Mesenchymal stem cell (in vitro differentiated cells and primary cell): Measurements from ENCODE around the gene CLIP3.

Experiments
- DNase-seq: peaks from one replicate; pipeline ENCODE4 v3.0.0-alpha.2; 2013
- H2AFZ ChIP-seq: one replicate; pipeline ENCODE4 v1.6.1; 2013; ENCODE audit warnings: low read depth, mild to moderate bottlenecking, control low read depth, inconsistent platforms, low read length, moderate library complexity
- H2AK5ac ChIP-seq: 2 replicates; pipeline ENCODE4 v1.6.1; 2013; ENCODE audit warnings: low read length, moderate library complexity, mild to moderate bottlenecking, inconsistent platforms; ENCODE audit not compliant: severe bottlenecking
- H2BK120ac ChIP-seq: one replicate; pipeline ENCODE4 v1.6.1; 2013; ENCODE audit warnings: low read depth, mild to moderate bottlenecking, inconsistent platforms, low read length, moderate library complexity
- H2BK12ac ChIP-seq, 2 experiments: one replicate each; pipeline ENCODE4 v1.6.1; 2013; ENCODE audit warnings: inconsistent platforms in 2 of 2, low read length in 2 of 2, mild to moderate bottlenecking in 2 of 2, moderate library complexity in 2 of 2, control low read depth in 1 of 2
- H2BK15ac ChIP-seq: one replicate; pipeline ENCODE4 v1.6.1; 2013; ENCODE audit warnings: mild to moderate bottlenecking, low read depth, inconsistent platforms; ENCODE audit not compliant: poor library complexity, severe bottlenecking
- H2BK5ac ChIP-seq: 2 replicates; pipeline ENCODE4 v1.6.1; 2013; ENCODE audit warnings: low read depth, mild to moderate bottlenecking, low read length, control low read depth, inconsistent platforms; ENCODE audit not compliant: poor library complexity, severe bottlenecking
- H3K14ac ChIP-seq, 2 experiments: one replicate each; pipeline ENCODE4 v1.6.1; 2013; ENCODE audit warnings: inconsistent platforms in 2 of 2, low read length in 2 of 2, control low read depth in 1 of 2, mild to moderate bottlenecking in 1 of 2, moderate library complexity in 1 of 2
- H3K18ac ChIP-seq, 2 experiments: one replicate each; pipeline ENCODE4 v1.6.1; 2013; ENCODE audit warnings: inconsistent platforms in 2 of 2, low read length in 2 of 2, control low read depth in 1 of 2, low read depth in 1 of 2, mild to moderate bottlenecking in 1 of 2
- H3K23ac ChIP-seq, 2 experiments: one replicate each; pipeline ENCODE4 v1.6.1; 2013; ENCODE audit warnings: inconsistent platforms in 2 of 2, low read length in 2 of 2, mild to moderate bottlenecking in 2 of 2, moderate library complexity in 2 of 2, control low read depth in 1 of 2
- H3K27ac ChIP-seq: 2 replicates; pipeline ENCODE4 v1.5.1; 2013; ENCODE audit warnings: mild to moderate bottlenecking, moderate library complexity, low read length, control low read depth, inconsistent platforms; ENCODE audit not compliant: poor library complexity, severe bottlenecking
- H3K27me3 ChIP-seq, 2 experiments: 2 replicates each; pipeline versions ENCODE4 v1.6.1 to v1.7.0; 2013; ENCODE audit warnings: low read length in 2 of 2, mild to moderate bottlenecking in 2 of 2, moderate library complexity in 2 of 2, control low read depth in 1 of 2, inconsistent platforms in 1 of 2; ENCODE audit not compliant: control insufficient read depth in 1 of 2, insufficient read depth in 1 of 2
- H3K36me3 ChIP-seq, 2 experiments: 2 replicates each; pipeline versions ENCODE4 v1.6.1 to v1.7.0; 2013; ENCODE audit warnings: low read length in 2 of 2, control low read depth in 1 of 2, inconsistent platforms in 1 of 2, low read depth in 1 of 2, mild to moderate bottlenecking in 1 of 2; ENCODE audit not compliant: insufficient read depth in 2 of 2, control insufficient read depth in 1 of 2
- H3K4ac ChIP-seq, 2 experiments: one replicate each; pipeline ENCODE4 v1.6.1; 2013; ENCODE audit warnings: inconsistent platforms in 2 of 2, low read length in 2 of 2, mild to moderate bottlenecking in 2 of 2, moderate library complexity in 2 of 2, control low read depth in 1 of 2, low read depth in 1 of 2
- H3K4me1 ChIP-seq: 2 replicates; pipeline ENCODE4 v1.6.1; 2013; ENCODE audit warnings: low read depth, low read length, control low read depth; ENCODE audit not compliant: control insufficient read depth, insufficient read depth
- H3K4me2 ChIP-seq: 2 replicates; pipeline ENCODE4 v1.6.1; 2013; ENCODE audit warnings: low read length, mild to moderate bottlenecking, inconsistent platforms; ENCODE audit not compliant: poor library complexity, severe bottlenecking
- H3K4me3 ChIP-seq, 2 experiments: 2 replicates each; pipeline versions ENCODE4 v1.5.1 to v1.7.0; 2013; ENCODE audit warnings: low read length in 2 of 2, mild to moderate bottlenecking in 2 of 2, control low read depth in 1 of 2, low read depth in 1 of 2; ENCODE audit not compliant: insufficient read depth in 1 of 2
- H3K79me1 ChIP-seq: replicated peaks from 2 replicates; pipeline ENCODE4 v1.6.1; 2013; ENCODE audit warnings: mild to moderate bottlenecking, control low read depth, low read length, inconsistent platforms; ENCODE audit not compliant: poor library complexity, severe bottlenecking
- H3K9ac ChIP-seq: 2 replicates; pipeline ENCODE4 v1.7.0; 2013; ENCODE audit warnings: mild to moderate bottlenecking, low read length, moderate library complexity
- H3K9me3 ChIP-seq: 2 replicates; pipeline ENCODE4 v1.7.0; 2013; ENCODE audit warnings: mild to moderate bottlenecking, low read length; ENCODE audit not compliant: control insufficient read depth
- H4K8ac ChIP-seq: one replicate; pipeline ENCODE4 v1.6.1; 2013; ENCODE audit warnings: inconsistent platforms, mild to moderate bottlenecking, low read length, moderate library complexity
- H4K91ac ChIP-seq: one replicate; pipeline ENCODE4 v1.6.1; 2013; ENCODE audit warnings: mild to moderate bottlenecking, low read length, inconsistent platforms
- WGBS: methylation state at CpG from one replicate; pipeline ENCODE4 v1.1.7; 2013; ENCODE audit warnings: mixed read lengths; 5-methylcytosine and 5-hydroxymethylcytosine counted together

The CLIP3 gene

DNA sequence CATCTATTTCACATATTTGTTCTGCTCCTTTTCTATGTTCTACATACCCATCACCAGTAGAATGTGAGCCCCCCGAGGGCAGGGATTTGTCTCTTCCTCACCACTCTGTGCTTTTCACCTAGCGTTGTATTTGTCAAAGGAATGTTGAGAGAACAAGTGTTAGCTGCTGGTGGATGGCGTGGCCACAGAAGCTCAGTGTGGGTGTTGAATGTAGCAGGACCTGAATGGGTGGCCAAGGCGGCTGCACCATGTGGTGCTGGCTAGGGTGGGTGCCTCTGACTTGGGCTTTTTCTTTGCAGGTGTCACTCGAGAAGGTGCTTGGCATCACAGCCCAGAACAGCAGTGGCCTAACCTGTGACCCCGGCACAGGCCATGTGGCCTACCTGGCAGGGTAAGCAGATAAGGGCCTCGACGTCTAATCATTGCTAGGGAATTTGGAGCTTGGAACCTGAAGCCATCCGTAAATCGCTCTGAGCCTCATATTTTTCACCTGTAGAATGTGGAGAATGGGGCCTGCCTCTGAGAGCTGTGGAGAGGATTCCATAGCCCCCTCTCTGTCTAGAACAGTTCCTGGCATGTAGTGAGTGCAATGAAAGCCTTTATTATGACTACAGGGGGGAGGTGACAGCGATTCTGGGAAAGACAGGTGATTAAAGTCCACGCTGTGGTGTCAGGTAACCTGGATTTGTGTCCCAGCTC lies 26.0 kb upstream of the CLIP3 start:
- H3K27ac ChIP-seq = no peak overlapping the region

DNA sequence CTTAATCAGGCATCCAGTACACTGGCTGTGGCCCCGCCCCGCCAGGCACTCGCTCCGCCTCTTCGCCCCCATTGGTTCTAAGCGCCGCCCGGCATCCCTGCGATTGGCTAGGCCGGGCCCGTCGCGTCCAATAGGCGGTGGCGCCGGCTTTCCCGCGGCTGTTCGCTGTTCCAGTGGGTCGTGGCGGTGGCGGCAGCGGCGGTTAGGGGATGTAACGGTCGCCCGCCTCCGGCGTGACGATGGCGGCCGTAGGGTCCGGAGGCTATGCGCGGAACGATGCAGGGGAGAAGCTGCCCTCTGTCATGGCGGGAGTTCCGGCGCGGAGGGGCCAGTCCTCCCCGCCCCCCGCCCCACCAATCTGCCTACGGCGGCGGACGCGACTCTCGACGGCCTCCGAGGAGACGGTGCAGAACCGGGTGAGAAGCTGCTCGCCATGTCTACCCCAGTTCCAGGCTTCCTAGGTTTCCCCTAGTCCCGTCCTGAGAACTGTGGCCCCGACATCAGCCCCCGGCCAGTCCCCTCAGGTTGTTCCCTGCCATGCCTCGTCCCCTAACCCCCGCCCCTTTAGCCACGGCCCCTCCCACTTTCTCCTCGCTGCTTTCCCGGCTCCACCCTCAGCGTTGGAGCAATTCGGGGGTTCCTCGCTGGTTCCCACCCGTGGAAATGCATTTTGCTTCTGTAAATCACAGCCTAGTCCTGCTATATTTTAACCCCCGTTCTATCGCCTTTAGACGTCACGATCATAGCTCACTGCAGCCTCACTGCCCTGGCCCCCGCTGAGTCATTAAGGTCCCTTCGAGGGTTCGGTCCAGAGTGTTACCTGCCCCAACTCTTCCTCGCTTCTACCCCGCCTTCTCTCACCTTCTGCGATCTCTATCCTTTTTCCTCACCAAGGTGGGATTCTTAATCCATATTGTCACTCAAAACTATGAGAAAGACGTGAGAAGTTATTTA lies 22.3 kb upstream of the CLIP3 start, which contains the start of gene WDR62:
Gene WDR62 (plus strand): TSS at position 165 of the 954 bp plus-strand sequence. CDS start 75 bp downstream, at position 240.
- H3K9me3 ChIP-seq = no peaks in the 10 kb centered on the region
- peaks cover 6% of the 10 kb centered on the region for H3K4me1 ChIP-seq
- H3K4me2 ChIP-seq = peak within 1 kb of the TSS; percentile 95
- H4K91ac ChIP-seq = peak within 1 kb of the TSS; percentile 54
- H3K23ac ChIP-seq = no peak within 1 kb of the TSS
- H3K14ac ChIP-seq = peak within 1 kb of the TSS in 1 of 2 experiments; percentile 85
- H4K8ac ChIP-seq = peak within 1 kb of the TSS; percentile 45
- H3K27ac ChIP-seq = peak within 1 kb of the TSS; percentile 98
- H2BK120ac ChIP-seq = peak within 1 kb of the TSS; percentile 66
- under 1% methylated on average over 59 of the region's 76 CpGs for WGBS
- H3K36me3 ChIP-seq = peaks cover 2 to 3% of the 10 kb centered on the region in 2 experiments
- peak within 1 kb of the TSS; percentile 88 for H3K9ac ChIP-seq
- peak within 1 kb of the TSS; percentile 73 to 90 for H3K4ac ChIP-seq
- peaks cover 27% of the 10 kb centered on the region for H3K79me1 ChIP-seq
- H2BK15ac ChIP-seq = peak within 1 kb of the TSS; percentile 97
- peak within 1 kb of the TSS; percentile 93 for H2BK5ac ChIP-seq
- DNase-seq = peak; percentile 95
- H2AFZ ChIP-seq = peak within 1 kb of the TSS; percentile 92
- peak within 1 kb of the TSS; percentile 82 to 99 for H3K18ac ChIP-seq
- H2BK12ac ChIP-seq = peak within 1 kb of the TSS in 1 of 2 experiments; percentile 43
- no peaks in the 10 kb centered on the region for H3K27me3 ChIP-seq
- peak within 1 kb of the TSS; percentile 85 to 98 for H3K4me3 ChIP-seq
- H2AK5ac ChIP-seq = no peak within 1 kb of the TSS

More for the DNA sequence above, 26.0 kb upstream of the CLIP3 start:
- Histone ChIP-seq H3K4ac (no peak overlapping the region), H2BK120ac (no peak overlapping the region), H3K9ac (no peak overlapping the region), H3K14ac (no peak overlapping the region), H3K23ac (no peak overlapping the region), H2BK5ac (no peak overlapping the region), H3K79me1 (peaks cover 28% of the 10 kb centered on the region), H4K8ac (no peak overlapping the region), H4K91ac (no peak overlapping the region), H2AK5ac (no peak overlapping the region), H2BK12ac (no peak overlapping the region), H3K9me3 (no peaks in the 10 kb centered on the region), H3K4me2 (no peak overlapping the region), H3K36me3 (peaks cover 2 to 3% of the 10 kb centered on the region in 2 experiments), H2AFZ (no peak overlapping the region), H2BK15ac (no peak overlapping the region), H3K27me3 (no peaks in the 10 kb centered on the region), H3K4me1 (peaks cover 3% of the 10 kb centered on the region), H3K4me3 (no peak overlapping the region), H3K18ac (no peak overlapping the region)
- WGBS = 94% methylated on average over 11 of the region's 12 CpGs
- DNase-seq = no peak

- Histone ChIP-seq H3K14ac (peak within 1 kb of the TSS in 1 of 2 experiments; percentile 85), H4K8ac (peak within 1 kb of the TSS; percentile 45)
- WGBS = under 1% methylated on average over 56 of the region's 56 CpGs
Observed at GRCh38 chr19:36054119-36054732, 21.6 kb upstream of the CLIP3 start, which contains the start of gene THAP8. Gene THAP8, minus strand, starts transcription at chr19:36054285. Its CDS starts 68 bp downstream, at chr19:36054217.

More at GRCh38 chr19:36054119-36054732, 21.6 kb upstream of the CLIP3 start, which contains the start of gene THAP8:
- H2BK12ac ChIP-seq = peak within 1 kb of the TSS in 1 of 2 experiments; percentile 43
- H2BK15ac ChIP-seq = peak within 1 kb of the TSS; percentile 97
- no peaks in the 10 kb centered on the region for H3K36me3 ChIP-seq
- peak within 1 kb of the TSS; percentile 85 to 98 for H3K4me3 ChIP-seq
- H3K79me1 ChIP-seq = peaks cover 27% of the 10 kb centered on the region
- peak within 1 kb of the TSS; percentile 95 for H3K4me2 ChIP-seq
- H3K4ac ChIP-seq = peak within 1 kb of the TSS; percentile 73 to 90
- no peaks in the 10 kb centered on the region for H3K27me3 ChIP-seq
- peak within 1 kb of the TSS; percentile 88 for H3K9ac ChIP-seq
- peak; percentile 100 for DNase-seq
- peak within 1 kb of the TSS; percentile 92 for H2AFZ ChIP-seq
- peak within 1 kb of the TSS; percentile 54 for H4K91ac ChIP-seq
- peak within 1 kb of the TSS; percentile 66 for H2BK120ac ChIP-seq
- H2BK5ac ChIP-seq = peak within 1 kb of the TSS; percentile 93
- H3K18ac ChIP-seq = peak within 1 kb of the TSS; percentile 82 to 99
- H3K27ac ChIP-seq = peak within 1 kb of the TSS; percentile 98
- no peak within 1 kb of the TSS for H3K23ac ChIP-seq
- peaks cover 6% of the 10 kb centered on the region for H3K4me1 ChIP-seq
- H3K9me3 ChIP-seq = no peaks in the 10 kb centered on the region
- H2AK5ac ChIP-seq = no peak within 1 kb of the TSS
